H1 (cell line): ENCODE measurements around the gene TOB1. TPM values are rescaled to one million over a fixed set of nuclear protein-coding genes. Genes with fewer than 3 reads are reported as not detected.

ENCODE experiments used
- ASH2L ChIP-seq: fragments of 200-600, 300-600 bp; sonication (generic); IDR thresholded peaks from one replicate; pipeline ENCODE4 v1.7.1; 2017; ENCODE audit warnings: low read length
- BRCA1 ChIP-seq: IDR thresholded peaks from 2 replicates; pipeline ENCODE4 v1.6.1; 2012; ENCODE audit warnings: low read depth, low read length, improper control_type of control experiment
- CBX5 ChIP-seq: fragments of 300-800, 300-1000 bp; sonication (generic); IDR thresholded peaks from 2 replicates; pipeline ENCODE4 v1.7.1; 2016; ENCODE audit warnings: antibody characterized with exemption, low read length, low read depth
- CBX8 ChIP-seq: fragments of 300-800, 300-1000 bp; sonication (generic); IDR thresholded peaks from 2 replicates; pipeline ENCODE4 v1.7.1; 2016; ENCODE audit warnings: low read depth, low read length, borderline replicate concordance
- CHD2 ChIP-seq: IDR thresholded peaks from 2 replicates; pipeline ENCODE4 v1.6.1; 2012; ENCODE audit warnings: low read length, improper control_type of control experiment
- CREB1 ChIP-seq: IDR thresholded peaks from 2 replicates; pipeline ENCODE4 v1.6.1; 2012; ENCODE audit warnings: inconsistent platforms
- FOSL1 ChIP-seq: IDR thresholded peaks from 2 replicates; pipeline ENCODE4 v1.6.1; 2011; ENCODE audit warnings: mild to moderate bottlenecking, low read depth, low read length, moderate library complexity; ENCODE audit not compliant: insufficient read depth
- GABPA ChIP-seq: IDR thresholded peaks from 2 replicates; pipeline ENCODE4 v1.6.1; 2011; ENCODE audit warnings: mild to moderate bottlenecking, low read length, moderate library complexity, borderline replicate concordance; ENCODE audit not compliant: insufficient read depth
- GTF2F1 ChIP-seq: IDR thresholded peaks from 2 replicates; pipeline ENCODE4 v1.6.1; 2012; ENCODE audit warnings: low read depth, low read length, improper control_type of control experiment, borderline replicate concordance
- JUND ChIP-seq: IDR thresholded peaks from 2 replicates; pipeline ENCODE4 v1.6.1; 2011; ENCODE audit warnings: mild to moderate bottlenecking, improper control_type of control experiment, low read length
- KDM5A ChIP-seq: fragments of 200-600 bp; IDR thresholded peaks from 2 replicates; pipeline ENCODE4 v1.7.1; 2012; ENCODE audit warnings: mild to moderate bottlenecking, low read length, inconsistent platforms, mixed read lengths
- NRF1 ChIP-seq: IDR thresholded peaks from 2 replicates; pipeline ENCODE4 v1.6.1; 2011; ENCODE audit warnings: mild to moderate bottlenecking, low read depth, low read length, improper control_type of control experiment
- POLR2A ChIP-seq, 2 experiments: IDR thresholded peaks; 1 replicate in 1 of 2; 2 replicates in 1 of 2; pipeline ENCODE4 v1.6.1; 2011; ENCODE audit warnings: low read depth in 2 of 2, low read length in 2 of 2, mild to moderate bottlenecking in 2 of 2; ENCODE audit errors: control extremely low read depth in 1 of 2
- POLR2AphosphoS5 ChIP-seq: IDR thresholded peaks from 2 replicates; pipeline ENCODE4 v1.6.1; 2011; ENCODE audit warnings: low read depth, low read length
- POU5F1 ChIP-seq: IDR thresholded peaks from 2 replicates; pipeline ENCODE4 v1.6.1; 2011; ENCODE audit warnings: low read depth, mild to moderate bottlenecking, low read length, moderate library complexity
- SP2 ChIP-seq: IDR thresholded peaks from 2 replicates; pipeline ENCODE4 v1.6.1; 2012; ENCODE audit warnings: mild to moderate bottlenecking, low read length, inconsistent platforms
- SRF ChIP-seq: IDR thresholded peaks from 2 replicates; pipeline ENCODE4 v1.6.1; 2011; ENCODE audit warnings: mild to moderate bottlenecking, low read depth, low read length, moderate library complexity
- TAF1 ChIP-seq: IDR thresholded peaks from 2 replicates; pipeline ENCODE4 v1.6.1; 2011; ENCODE audit warnings: mild to moderate bottlenecking, low read depth, low read length
- TBP ChIP-seq: IDR thresholded peaks from 2 replicates; pipeline ENCODE4 v1.6.1; 2011; ENCODE audit warnings: low read depth, low read length, improper control_type of control experiment
- YY1 ChIP-seq: IDR thresholded peaks from 2 replicates; pipeline ENCODE4 v1.6.1; 2011; ENCODE audit warnings: low read depth, mild to moderate bottlenecking, low read length
- ZNF274 ChIP-seq: IDR thresholded peaks from 2 replicates; pipeline ENCODE4 v1.7.0; 2012; ENCODE audit warnings: low read length, borderline replicate concordance; ENCODE audit errors: extremely low read depth
- polyA plus RNA-seq, 7 experiments: library from polyadenylated mRNA; depleted of rRNA in 3 of 7; stranded (reverse) in 5 of 7; unstranded in 2 of 7; fragments of >200 nt in 5 of 7; fragments of 200-250 nt in 2 of 7; gene quantifications; 1 replicate in 5 of 7; 2 replicates in 1 of 7; 4 replicates in 1 of 7; pipeline versions ENCODE4 v1.2.1 to v1.2.3, GENCODE V29; 2011 to 2013; ENCODE audit warnings: missing spikeins in 2 of 7, mixed read lengths in 2 of 7
- total RNA-seq: library from RNA; stranded (reverse); fragmentation: NEBNext Ultra II Directional; extraction: Animal tissue kit (Norgen Biotek cat#: 25700); gene quantifications from 2 replicates; pipeline ENCODE4 v1.2.1, GENCODE V29; 2021
- TF ChIP-seq, protein P1 (sequence below), 3 experiments: IDR thresholded peaks; 1 replicate in 2 of 3; 2 replicates in 1 of 3; pipeline versions ENCODE4 v1.5.1 to v1.6.1; 2011; ENCODE audit warnings: low read length in 3 of 3, mild to moderate bottlenecking in 3 of 3, inconsistent platforms in 2 of 3, low read depth in 1 of 3, moderate library complexity in 1 of 3; ENCODE audit not compliant: insufficient read depth in 1 of 3; ENCODE audit errors: control extremely low read depth in 1 of 3
- TF ChIP-seq, protein P2 (sequence below): IDR thresholded peaks from 2 replicates; pipeline ENCODE4 v1.6.1; 2011; ENCODE audit warnings: low read depth, mild to moderate bottlenecking, low read length; ENCODE audit not compliant: insufficient read depth

Gene TOB1
- total and polyA plus RNA-seq, 2 of the 8 experiments (the other 6 are each of a cell fraction or from before 2014, with no cell fraction given) = 14.4 to 20.8 TPM

DNA sequence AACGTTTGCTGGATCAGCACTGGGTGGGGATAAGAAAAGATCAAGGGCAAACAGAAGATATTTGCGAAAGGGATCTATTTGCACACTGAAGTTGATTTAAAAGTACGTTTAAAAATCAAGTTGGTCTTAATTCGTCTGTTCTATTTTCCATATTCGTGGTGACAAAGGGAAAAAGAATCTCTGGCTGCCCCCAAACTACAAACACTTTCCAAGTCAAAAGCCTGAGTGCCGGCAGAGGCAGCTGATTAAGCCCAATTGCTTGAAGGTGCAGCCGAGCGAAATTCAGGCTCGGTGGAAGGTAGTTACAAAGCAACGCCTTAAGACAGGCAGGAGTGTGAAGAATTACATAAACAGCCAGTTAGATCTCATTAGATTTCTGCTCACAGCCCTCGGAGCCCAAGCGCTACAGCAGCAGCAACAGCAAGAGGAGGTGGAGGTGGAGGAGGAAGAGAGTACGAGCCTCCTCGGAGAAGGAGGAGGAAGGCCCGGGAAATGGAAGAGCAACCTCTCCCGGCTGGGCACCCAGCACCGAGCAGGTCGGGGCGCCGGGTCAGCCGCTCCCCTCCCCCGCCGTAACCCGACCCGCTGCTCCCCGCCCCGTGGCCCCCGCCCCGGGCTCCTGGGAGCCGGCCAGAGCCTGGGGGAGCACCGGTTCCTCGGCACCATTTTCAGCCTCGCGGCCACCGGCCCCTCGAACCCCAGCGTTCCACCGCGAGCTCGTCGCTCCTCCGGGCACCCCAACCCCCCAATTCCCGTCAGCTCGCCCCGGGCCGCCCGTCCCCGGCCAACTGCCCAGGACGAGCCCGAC, 890 bp downstream of the TOB1 start (continued):
- TF ChIP-seq, protein P1, sequence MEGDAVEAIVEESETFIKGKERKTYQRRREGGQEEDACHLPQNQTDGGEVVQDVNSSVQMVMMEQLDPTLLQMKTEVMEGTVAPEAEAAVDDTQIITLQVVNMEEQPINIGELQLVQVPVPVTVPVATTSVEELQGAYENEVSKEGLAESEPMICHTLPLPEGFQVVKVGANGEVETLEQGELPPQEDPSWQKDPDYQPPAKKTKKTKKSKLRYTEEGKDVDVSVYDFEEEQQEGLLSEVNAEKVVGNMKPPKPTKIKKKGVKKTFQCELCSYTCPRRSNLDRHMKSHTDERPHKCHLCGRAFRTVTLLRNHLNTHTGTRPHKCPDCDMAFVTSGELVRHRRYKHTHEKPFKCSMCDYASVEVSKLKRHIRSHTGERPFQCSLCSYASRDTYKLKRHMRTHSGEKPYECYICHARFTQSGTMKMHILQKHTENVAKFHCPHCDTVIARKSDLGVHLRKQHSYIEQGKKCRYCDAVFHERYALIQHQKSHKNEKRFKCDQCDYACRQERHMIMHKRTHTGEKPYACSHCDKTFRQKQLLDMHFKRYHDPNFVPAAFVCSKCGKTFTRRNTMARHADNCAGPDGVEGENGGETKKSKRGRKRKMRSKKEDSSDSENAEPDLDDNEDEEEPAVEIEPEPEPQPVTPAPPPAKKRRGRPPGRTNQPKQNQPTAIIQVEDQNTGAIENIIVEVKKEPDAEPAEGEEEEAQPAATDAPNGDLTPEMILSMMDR (IDR thresholded peaks at IDR 0.05; ENCODE audit: control extremely low read depth in 1 of 3, insufficient read depth in 1 of 3, low read depth in 1 of 3, low read length in 3 of 3) = no peak
- TF ChIP-seq ASH2L (peak; percentile 51), ZNF274 (no peak), SP2 (no peak), CBX5 (no peak), JUND (no peak), POU5F1 (no peak), CBX8 (no peak), GTF2F1 (no peak), YY1 (no peak), POLR2AphosphoS5 (peak; percentile 79; the same call in 1 of the 2 replicates), KDM5A (no peak), TBP (0 out of 2 replicates have a peak, but pooled peaks have one; percentile 9), BRCA1 (no peak), CREB1 (no peak), SRF (no peak), CHD2 (no peak), GABPA (no peak), TAF1 (0 out of 2 replicates have a peak, but pooled peaks have one; percentile 22), POLR2A (IDR thresholded peaks at IDR 0.05; ENCODE audit: control extremely low read depth in 1 of 2, low read depth in 2 of 2, low read length in 2 of 2) (no peak; a peak in 1 of 3 replicates), FOSL1 (no peak), NRF1 (no peak)
- TF ChIP-seq, protein P2, sequence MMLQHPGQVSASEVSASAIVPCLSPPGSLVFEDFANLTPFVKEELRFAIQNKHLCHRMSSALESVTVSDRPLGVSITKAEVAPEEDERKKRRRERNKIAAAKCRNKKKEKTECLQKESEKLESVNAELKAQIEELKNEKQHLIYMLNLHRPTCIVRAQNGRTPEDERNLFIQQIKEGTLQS = no peak
